DND-41 (cell line): ENCODE results near the gene SHROOM2.

Experiments
- ATAC-seq: fragments of 200-7000 bp; cut with Tn5 transposase; 3 replicates; pipeline ENCODE4 v1.9.1; 2021; ENCODE audit warnings: low read depth; ENCODE audit not compliant: insufficient read depth
- DNase-seq: peaks from one replicate; pipeline ENCODE4 v3.0.0-alpha.2; 2020
- H2AFZ ChIP-seq: 2 replicates; pipeline ENCODE4 v1.6.0; 2012; ENCODE audit warnings: low read depth, low read length
- H3K27ac ChIP-seq: 2 replicates; pipeline ENCODE4 v1.5.1; 2012; ENCODE audit warnings: low read length, inconsistent platforms
- H3K27me3 ChIP-seq: fragments of 200-600 bp; sonication (generic); 2 replicates; pipeline ENCODE4 v1.6.0; 2012; ENCODE audit warnings: low read length, mild to moderate bottlenecking, inconsistent platforms; ENCODE audit not compliant: insufficient read depth, poor library complexity
- H3K36me3 ChIP-seq: 2 replicates; pipeline ENCODE4 v1.5.1; 2012; ENCODE audit warnings: low read length, inconsistent platforms; ENCODE audit not compliant: insufficient read depth
- H3K4me1 ChIP-seq: 2 replicates; pipeline ENCODE4 v1.5.1; 2012; ENCODE audit warnings: mild to moderate bottlenecking, low read length; ENCODE audit not compliant: insufficient read depth
- H3K4me2 ChIP-seq: 2 replicates; pipeline ENCODE4 v1.6.0; 2012; ENCODE audit warnings: mild to moderate bottlenecking, moderate library complexity, low read length, inconsistent platforms; ENCODE audit not compliant: insufficient read depth
- H3K4me3 ChIP-seq, 2 experiments: fragments of 200-600 bp in 1 of 2; shearing (Covaris generic) in 1 of 2; 2 replicates each; pipeline ENCODE4 v1.5.1; 2012 to 2016; ENCODE audit warnings: inconsistent platforms in 2 of 2, low read length in 2 of 2, mild to moderate bottlenecking in 2 of 2, low read depth in 1 of 2, moderate library complexity in 1 of 2
- H3K79me2 ChIP-seq: 2 replicates; pipeline ENCODE4 v1.6.0; 2012; ENCODE audit warnings: low read length, inconsistent platforms; ENCODE audit not compliant: insufficient read depth
- H3K9ac ChIP-seq: 2 replicates; pipeline ENCODE4 v1.6.0; 2012; ENCODE audit warnings: low read depth, mild to moderate bottlenecking, inconsistent platforms, low read length, moderate library complexity
- H3K9me3 ChIP-seq: 2 replicates; pipeline ENCODE4 v1.5.1; 2012; ENCODE audit warnings: low read length, moderate library complexity, mild to moderate bottlenecking, inconsistent platforms; ENCODE audit not compliant: insufficient read depth, severe bottlenecking
- H4K20me1 ChIP-seq: 2 replicates; pipeline ENCODE4 v1.6.0; 2012; ENCODE audit warnings: low read length; ENCODE audit not compliant: insufficient read depth
- EZH2 ChIP-seq: IDR thresholded peaks from 3 replicates; pipeline ENCODE4 v1.6.1; 2012; ENCODE audit warnings: borderline replicate concordance, low read depth, mild to moderate bottlenecking, moderate library complexity, low read length, inconsistent platforms; ENCODE audit not compliant: severe bottlenecking
- TF ChIP-seq, protein P1 (sequence below): IDR thresholded peaks from 2 replicates; pipeline ENCODE4 v1.5.1; 2012; ENCODE audit warnings: borderline replicate concordance, low read length, moderate library complexity, mild to moderate bottlenecking; ENCODE audit not compliant: poor library complexity, severe bottlenecking; ENCODE audit errors: extremely low read depth

The SHROOM2 gene

DNA sequence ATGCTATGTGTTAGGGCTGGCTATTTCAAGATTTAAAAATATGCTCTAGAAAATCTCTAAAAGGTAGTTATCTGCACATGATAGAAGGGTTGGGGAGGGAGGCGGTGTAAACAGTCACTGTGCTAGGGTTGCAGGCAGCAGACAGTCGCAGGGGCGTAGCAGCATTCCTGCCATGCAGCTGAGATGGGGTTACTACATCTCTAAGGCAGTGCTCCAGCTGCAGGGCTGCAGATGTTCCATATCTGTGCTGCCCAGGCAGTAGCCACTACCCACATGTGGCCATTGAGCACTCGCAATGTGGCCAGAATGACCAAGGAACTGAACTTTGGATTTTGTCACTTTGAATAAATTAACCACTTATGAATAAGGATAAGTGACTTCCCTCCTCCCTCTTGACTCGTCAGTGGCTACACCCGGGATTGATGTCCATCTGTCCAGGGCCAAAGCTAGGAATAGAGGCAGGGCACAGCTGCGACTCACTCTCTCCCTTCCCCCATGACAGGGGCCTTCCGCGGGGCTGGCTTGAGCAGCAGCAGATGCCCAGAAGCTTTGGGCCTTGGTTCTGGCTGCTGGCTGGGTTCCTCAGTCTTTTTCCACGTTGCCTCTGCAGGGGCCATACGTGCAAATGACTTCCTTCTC is 101.5 kb downstream of the SHROOM2 start:
- H3K4me1 ChIP-seq: no peaks in the 10 kb centered on the region
- ATAC-seq: no peak
- no peaks in the 10 kb centered on the region for H3K9me3 ChIP-seq
- no peak overlapping the region for H3K4me2 ChIP-seq
- H3K27me3 ChIP-seq: no peaks in the 10 kb centered on the region
- H3K9ac ChIP-seq: no peak overlapping the region
- DNase-seq: no peak
- no peaks in the 10 kb centered on the region for H4K20me1 ChIP-seq
- H3K27ac ChIP-seq: no peak overlapping the region
- no peaks in the 10 kb centered on the region for H3K36me3 ChIP-seq
- no peak overlapping the region for H3K4me3 ChIP-seq
- no peaks in the 10 kb centered on the region for H3K79me2 ChIP-seq
- no peak overlapping the region for H2AFZ ChIP-seq
- no peak for TF ChIP-seq EZH2
- TF ChIP-seq, protein P1, sequence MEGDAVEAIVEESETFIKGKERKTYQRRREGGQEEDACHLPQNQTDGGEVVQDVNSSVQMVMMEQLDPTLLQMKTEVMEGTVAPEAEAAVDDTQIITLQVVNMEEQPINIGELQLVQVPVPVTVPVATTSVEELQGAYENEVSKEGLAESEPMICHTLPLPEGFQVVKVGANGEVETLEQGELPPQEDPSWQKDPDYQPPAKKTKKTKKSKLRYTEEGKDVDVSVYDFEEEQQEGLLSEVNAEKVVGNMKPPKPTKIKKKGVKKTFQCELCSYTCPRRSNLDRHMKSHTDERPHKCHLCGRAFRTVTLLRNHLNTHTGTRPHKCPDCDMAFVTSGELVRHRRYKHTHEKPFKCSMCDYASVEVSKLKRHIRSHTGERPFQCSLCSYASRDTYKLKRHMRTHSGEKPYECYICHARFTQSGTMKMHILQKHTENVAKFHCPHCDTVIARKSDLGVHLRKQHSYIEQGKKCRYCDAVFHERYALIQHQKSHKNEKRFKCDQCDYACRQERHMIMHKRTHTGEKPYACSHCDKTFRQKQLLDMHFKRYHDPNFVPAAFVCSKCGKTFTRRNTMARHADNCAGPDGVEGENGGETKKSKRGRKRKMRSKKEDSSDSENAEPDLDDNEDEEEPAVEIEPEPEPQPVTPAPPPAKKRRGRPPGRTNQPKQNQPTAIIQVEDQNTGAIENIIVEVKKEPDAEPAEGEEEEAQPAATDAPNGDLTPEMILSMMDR: no peak

DNA sequence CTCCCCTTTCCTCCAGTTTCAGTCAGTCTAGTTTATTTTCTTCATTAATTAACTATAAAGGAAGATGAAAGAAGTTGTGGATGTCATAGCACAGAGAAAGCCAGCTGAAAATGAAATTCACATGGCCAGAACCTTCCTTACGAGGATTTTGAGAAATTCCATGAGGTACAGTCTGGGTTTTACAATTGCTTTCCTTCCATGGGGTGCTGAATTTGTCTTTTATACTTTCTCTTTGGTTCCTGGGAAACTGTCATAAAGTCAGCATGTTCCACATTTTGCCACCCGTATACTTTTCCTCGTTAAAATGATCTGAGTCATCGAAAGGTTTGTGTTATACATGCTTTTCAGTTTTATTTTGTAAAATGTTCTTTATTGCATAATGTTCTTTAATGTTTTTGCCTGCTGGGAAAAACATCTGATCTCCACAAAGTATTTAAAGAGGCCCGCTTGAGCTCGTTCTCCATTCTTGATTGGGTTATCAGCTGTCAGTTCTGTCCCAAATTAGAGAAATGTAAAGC is 102.8 kb downstream of the SHROOM2 start:
- H3K27me3 ChIP-seq: no peaks in the 10 kb centered on the region
- TF ChIP-seq, protein P1: no peak
- no peak for TF ChIP-seq EZH2
- no peaks in the 10 kb centered on the region for H3K9me3 ChIP-seq
- no peaks in the 10 kb centered on the region for H3K79me2 ChIP-seq
- H2AFZ ChIP-seq: no peak overlapping the region
- H3K4me3 ChIP-seq: no peak overlapping the region
- H3K27ac ChIP-seq: no peak overlapping the region
- H3K9ac ChIP-seq: no peak overlapping the region
- no peak overlapping the region for H3K4me2 ChIP-seq
- ATAC-seq (no peak), DNase-seq (no peak)
- no peaks in the 10 kb centered on the region for H3K36me3 ChIP-seq
- no peaks in the 10 kb centered on the region for H4K20me1 ChIP-seq
- no peaks in the 10 kb centered on the region for H3K4me1 ChIP-seq

DNA sequence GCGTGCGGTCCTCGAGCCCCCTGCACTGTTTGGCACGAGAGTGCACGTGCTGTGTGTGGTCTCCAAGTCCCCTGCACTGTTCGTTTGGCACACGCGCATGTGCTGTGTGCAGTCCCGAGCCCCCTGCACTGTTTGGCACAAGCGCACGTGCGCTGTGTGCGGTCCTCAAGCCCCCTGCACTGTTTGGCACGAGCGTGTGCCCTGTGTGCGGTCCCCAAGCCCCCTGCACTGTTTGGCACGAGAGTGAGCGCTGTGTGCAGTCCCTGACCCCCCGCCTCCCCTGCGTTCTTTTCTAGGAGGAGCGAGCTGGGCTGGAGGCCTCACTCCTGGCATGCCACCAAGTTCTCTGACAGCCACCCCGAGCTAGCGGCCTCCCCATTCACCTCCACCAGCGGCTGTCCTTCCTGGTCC is 104.5 kb downstream of the SHROOM2 start:
- DNase-seq (no peak), ATAC-seq (no peak)
- Histone ChIP-seq H3K27ac (no peak overlapping the region), H3K9ac (no peak overlapping the region), H3K9me3 (no peaks in the 10 kb centered on the region), H4K20me1 (no peaks in the 10 kb centered on the region), H3K4me3 (no peak overlapping the region), H3K79me2 (no peaks in the 10 kb centered on the region), H3K27me3 (no peaks in the 10 kb centered on the region), H2AFZ (no peak overlapping the region), H3K36me3 (no peaks in the 10 kb centered on the region), H3K4me2 (no peak overlapping the region), H3K4me1 (no peaks in the 10 kb centered on the region)
- no peak for TF ChIP-seq EZH2
- TF ChIP-seq, protein P1: no peak
